HG03439 (cell line): Measurements from ENCODE around the gene KRTAP20-2.

Source experiments
- ATAC-seq: cut with Tn5 transposase; IDR thresholded peaks from one replicate; pipeline ENCODE4 v1.9.1; 2021; ENCODE audit warnings: mild to moderate bottlenecking, moderate library complexity; ENCODE audit not compliant: unreplicated experiment

Gene KRTAP20-2

DNA sequence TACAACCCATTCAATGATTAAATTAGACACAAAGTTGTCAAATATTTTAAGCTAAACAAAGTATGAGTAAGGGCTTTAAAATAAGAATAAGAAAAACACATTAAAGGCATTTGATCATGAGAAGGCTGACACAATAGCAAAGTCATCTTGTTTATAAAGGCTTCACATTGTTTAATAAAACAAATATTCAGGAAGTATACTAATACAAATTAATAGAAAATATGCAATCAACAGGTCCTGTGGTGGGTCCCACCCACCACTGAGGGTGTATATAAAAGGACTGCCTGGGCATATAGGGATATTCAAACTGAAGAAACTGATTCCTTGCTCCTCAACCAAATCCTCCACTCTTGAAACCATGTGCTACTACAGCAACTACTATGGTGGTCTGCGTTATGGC is at the start of gene KRTAP20-2:
KRTAP20-2 (plus strand) TSS at position 301 of the 400 bp plus-strand sequence; CDS start at position 359, 58 bp downstream.
- ATAC-seq, result no peak

DNA sequence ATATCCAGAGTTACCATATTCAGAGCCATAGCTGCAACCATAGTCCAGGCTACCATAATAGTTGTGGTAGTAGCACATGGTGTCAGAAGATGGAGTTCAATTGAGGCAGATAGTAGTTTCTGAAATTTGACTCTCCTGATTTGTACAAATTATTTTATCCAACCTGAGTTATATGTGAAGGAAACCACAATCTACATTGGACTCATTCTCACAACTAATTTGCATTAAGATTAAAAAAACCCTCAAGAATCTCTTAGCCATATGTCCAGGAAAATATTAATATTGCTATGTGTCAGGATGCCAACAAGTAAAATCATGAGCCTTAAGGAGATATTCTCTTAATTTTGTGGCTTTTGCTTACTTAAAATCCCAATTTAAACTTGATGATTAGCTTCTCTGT is 44.7 kb upstream of the KRTAP20-2 start, which contains the start of gene KRTAP22-2:
KRTAP22-2 (minus strand) TSS at position 101 of the 400 bp plus-strand sequence.
- ATAC-seq, result no peak

DNA sequence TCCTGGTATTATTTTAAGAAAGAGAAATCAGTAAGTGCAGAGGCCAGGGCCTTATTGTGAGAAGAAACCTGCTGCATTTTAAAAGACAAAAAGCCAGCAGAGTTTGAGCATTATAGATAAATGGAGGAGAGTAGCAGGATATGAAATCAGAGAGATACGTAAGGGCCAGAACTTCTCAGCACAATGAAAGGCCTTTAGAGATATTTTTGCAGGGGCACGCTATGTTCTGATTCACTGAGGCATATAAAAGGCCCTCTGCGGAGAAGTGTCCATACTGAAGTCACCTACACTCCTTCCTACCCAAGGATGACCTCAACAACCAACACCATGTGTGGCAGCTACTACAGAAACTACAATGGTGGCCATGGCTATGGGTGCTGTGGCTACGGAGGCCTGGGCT is 42.9 kb upstream of the KRTAP20-2 start, which contains the start of gene KRTAP6-3:
KRTAP6-3 (plus strand) TSS at position 301 of the 400 bp plus-strand sequence; CDS start at position 307, 6 bp downstream.
- ATAC-seq, result no peak

- no peak for ATAC-seq
These were observed 36.2 kb upstream of the KRTAP20-2 start, which contains the start of gene KRTAP6-2 for GRCh38 chr21:30598802-30599201. KRTAP6-2 (minus strand) TSS chr21:30598902; CDS start chr21:30598874, 28 bp downstream.

DNA sequence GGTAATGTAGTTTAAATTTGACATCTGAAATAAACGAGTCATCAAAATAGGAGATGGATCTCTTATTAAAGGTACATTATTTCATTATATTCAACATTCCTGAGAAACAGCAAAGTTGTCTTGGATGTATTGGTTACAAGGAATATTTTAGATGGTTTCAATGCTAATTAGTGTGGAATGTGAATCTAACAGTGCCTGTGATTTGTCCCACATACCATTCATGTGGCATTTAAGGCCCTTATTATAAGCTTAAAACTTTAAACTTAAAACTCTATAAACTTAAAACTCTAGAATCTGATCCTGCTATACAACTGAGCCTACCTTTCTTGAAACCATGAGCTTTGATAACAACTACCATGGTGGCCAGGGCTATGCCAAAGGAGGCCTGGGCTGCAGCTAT is 34.2 kb upstream of the KRTAP20-2 start, which contains the start of gene KRTAP22-1:
KRTAP22-1 (plus strand) TSS at position 301 of the 400 bp plus-strand sequence.
- no peak for ATAC-seq

DNA sequence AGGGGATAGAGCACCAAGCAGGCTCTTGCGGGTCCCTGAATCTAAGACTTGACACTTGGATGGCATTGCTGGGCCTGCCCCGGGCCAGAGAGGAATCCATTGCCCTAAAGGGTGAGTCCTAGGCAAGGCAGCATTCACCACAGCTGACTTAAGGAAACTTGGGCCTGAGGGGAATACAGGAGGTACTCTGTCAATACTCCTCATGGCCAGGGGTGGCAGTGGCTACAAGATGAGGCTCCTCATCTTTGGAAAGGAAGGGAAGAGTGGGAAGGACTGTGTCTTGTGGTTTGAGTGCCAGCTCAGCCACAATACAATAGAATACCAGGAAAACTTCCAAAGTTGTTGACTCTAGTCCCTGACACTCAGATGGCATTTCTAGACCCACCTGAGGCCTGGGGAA is 29.0 kb upstream of the KRTAP20-2 start:
- ATAC-seq, result no peak

- ATAC-seq, result no peak
These were observed 22.9 kb upstream of the KRTAP20-2 start for GRCh38 chr21:30612132-30612531.

- ATAC-seq, result no peak
These were observed 21.2 kb upstream of the KRTAP20-2 start, which contains the start of gene KRTAP6-1 for GRCh38 chr21:30613836-30614235. KRTAP6-1 (minus strand) TSS chr21:30613930; CDS start chr21:30613904, 26 bp downstream.

GRCh38 chr21:30615199-30615598 is 19.8 kb upstream of the KRTAP20-2 start:
- ATAC-seq, result no peak

DNA sequence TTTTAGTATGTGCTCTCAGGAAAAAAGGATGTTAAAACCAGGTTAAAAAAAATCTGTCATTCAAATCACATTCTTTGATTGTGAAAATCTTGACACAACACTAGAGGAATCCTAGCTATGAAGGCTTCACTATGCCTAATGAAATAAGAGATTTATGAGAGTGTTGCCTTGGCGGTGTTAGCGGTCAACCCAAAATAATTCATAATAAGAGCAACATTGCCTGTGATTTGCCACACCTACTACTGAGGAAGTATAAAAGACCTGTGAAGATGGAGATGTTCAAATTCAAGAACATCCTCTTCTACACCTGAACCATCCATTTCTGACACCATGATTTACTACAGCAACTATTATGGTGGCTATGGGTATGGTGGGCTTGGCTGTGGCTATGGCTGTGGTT is 18.9 kb upstream of the KRTAP20-2 start, which contains the start of gene KRTAP20-1:
KRTAP20-1 (plus strand) TSS at position 301 of the 400 bp plus-strand sequence; CDS start at position 331, 30 bp downstream.
- ATAC-seq, result no peak

DNA sequence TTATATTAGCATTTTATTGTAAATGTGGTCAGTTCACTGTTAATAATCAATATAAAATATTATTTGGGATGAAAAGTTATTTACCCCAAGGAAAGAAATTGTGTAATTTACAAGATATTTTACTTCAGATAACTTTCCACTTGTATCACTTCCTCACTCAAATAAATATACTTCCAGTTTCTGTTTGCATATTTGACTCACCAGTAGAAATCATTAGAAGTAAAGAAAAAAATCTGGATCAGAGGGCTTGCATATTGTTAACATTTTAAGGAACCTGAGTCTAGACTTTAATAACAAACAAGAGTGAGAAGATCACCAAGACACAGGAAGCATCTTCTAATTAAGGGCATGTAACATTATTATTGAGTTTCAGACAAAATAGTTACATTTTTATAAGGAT is 14.9 kb upstream of the KRTAP20-2 start:
- no peak for ATAC-seq

DNA sequence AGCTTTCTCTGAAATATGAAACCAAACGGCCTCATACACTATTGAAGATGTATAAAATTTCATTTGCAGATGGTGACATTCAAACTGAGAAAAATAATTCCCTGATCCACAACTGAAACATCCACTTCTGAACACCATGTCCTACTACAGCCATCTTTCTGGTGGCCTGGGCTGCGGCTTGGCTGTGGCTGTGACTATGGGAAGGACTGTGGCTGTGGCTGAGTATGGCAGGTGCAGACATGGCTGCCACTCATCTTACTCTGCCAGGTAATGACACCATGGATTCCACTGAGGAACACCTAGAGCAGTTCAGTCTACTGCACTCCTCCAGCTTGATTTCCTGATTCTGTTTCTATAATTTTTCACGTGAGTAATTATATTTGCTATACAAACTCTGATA is 14.5 kb upstream of the KRTAP20-2 start, which contains the start of gene KRTAP20-4:
KRTAP20-4 (plus strand) TSS at position 106 of the 400 bp plus-strand sequence.
- no peak for ATAC-seq

- no peak for ATAC-seq
These were observed 11.6 kb upstream of the KRTAP20-2 start for GRCh38 chr21:30623362-30623761.

DNA sequence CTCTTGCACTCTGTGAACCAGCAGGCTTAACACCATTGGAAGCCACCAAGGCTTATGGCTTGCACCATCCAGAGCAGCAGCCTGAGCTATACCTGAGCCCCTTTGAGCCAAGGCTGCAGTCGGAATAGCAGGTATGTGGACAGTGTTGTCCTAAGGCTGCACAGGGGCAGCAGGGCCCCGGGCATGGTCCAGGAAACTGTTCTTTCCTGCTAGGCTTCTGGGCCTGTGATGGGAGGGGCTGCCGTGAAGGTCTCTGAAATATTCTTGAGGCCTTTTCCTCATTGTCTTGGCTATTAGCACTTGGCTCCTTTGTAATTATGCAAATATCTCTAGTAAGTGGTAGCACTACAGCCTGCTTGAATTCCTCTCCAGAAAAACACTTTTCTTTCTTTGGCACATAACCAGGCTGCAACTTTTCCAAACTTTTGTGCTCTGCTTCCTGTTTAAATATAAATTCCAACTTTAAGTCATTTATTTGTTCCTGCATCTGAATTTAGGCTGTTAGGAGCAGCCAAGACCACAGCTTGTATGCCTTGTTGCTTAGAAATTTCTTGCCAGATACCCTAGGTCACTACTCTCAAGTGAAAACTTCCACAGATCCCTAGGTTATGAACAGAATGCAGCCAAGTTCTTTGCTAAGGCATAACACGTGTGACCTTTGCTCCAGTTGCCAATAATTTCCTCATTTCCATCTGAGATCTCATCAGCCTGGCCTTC is 9.4 kb upstream of the KRTAP20-2 start:
- ATAC-seq, result no peak

GRCh38 chr21:30628109-30628508 is 6.9 kb upstream of the KRTAP20-2 start:
- ATAC-seq, result no peak

GRCh38 chr21:30629200-30629599 is 5.8 kb upstream of the KRTAP20-2 start:
- ATAC-seq, result no peak

DNA sequence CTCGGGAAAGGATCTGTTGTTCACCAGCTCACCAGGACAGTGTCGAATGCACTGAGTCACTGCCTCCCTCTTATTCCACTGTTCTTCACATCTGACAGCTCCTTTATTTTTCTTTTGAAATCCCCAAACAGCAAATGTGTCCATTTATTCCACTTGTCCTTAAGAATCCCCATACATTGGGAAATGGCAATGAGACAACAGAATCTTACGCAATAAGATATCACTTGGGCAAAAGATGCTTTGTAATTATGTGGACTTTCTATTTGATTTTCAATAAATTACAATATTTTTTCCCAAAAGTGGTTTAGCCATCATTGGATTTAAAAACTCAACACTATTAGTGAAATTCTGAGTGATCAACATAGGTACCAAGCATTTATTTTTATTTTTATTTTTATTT is 3.7 kb downstream of the KRTAP20-2 start:
- ATAC-seq, result no peak

GRCh38 chr21:30642564-30642963 is 7.6 kb downstream of the KRTAP20-2 start, which contains the start of gene KRTAP20-3:
KRTAP20-3 (plus strand) TSS chr21:30642864.
- no peak for ATAC-seq

DNA sequence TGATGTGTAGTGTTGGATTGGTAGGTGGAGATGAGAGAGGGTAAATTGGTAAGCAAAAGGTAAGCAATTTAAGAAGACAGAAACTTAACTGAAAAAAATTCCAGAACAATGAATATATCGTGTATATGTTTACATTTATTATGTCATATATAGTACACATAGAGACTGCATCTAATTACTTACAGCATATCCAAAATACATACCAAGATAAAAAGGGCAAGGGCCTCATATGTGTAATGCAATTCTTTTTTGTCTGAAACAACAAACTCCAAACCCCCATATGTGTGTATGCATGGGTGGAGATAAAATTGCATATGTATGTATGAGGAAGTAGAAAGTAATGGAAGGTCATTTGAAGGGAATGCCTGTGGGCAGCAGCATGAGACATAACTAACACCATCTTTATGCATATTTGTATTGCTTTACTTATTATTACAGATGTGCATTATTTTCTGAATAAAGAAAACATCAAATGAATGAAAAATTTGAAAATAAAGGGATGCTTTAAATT is 12.0 kb downstream of the KRTAP20-2 start:
- ATAC-seq, result no peak

GRCh38 chr21:30652891-30653290 is 17.9 kb downstream of the KRTAP20-2 start:
- no peak for ATAC-seq

- no peak for ATAC-seq
These were observed 33.8 kb downstream of the KRTAP20-2 start for GRCh38 chr21:30668776-30669175.
